ENCODE measurements around the gene CSMD2. TPM values are rescaled to one million over a fixed set of nuclear protein-coding genes. Genes with fewer than 3 reads are reported as not detected.

The CSMD2 gene
- total RNA-seq, 1 donor from 2014 or later, result 2.1 TPM

- no peak for DNase-seq (ENCODE audit: low spot score)
- no peak for TF ChIP-seq CTCF (IDR thresholded peaks at IDR 0.05; ENCODE audit: unreplicated experiment)
- H3K27ac Mint-ChIP-seq (ENCODE audit: unreplicated experiment), result no peak overlapping the region
- H3K4me3 Mint-ChIP-seq (ENCODE audit: unreplicated experiment), result peak overlapping the region; percentile 12
- peaks cover 19% of the 10 kb centered on the region for H3K4me1 Mint-ChIP-seq (ENCODE audit: unreplicated experiment)
- no peaks in the 10 kb centered on the region for H3K9me3 Mint-ChIP-seq (ENCODE audit: unreplicated experiment)
- no peaks in the 10 kb centered on the region for H3K27me3 Mint-ChIP-seq (ENCODE audit: unreplicated experiment)
- peaks cover 3% of the 10 kb centered on the region for H3K36me3 Mint-ChIP-seq (ENCODE audit: low read depth, unreplicated experiment)
Measured at GRCh38 chr1:33623811-33624210, 541.2 kb downstream of the CSMD2 start.

GRCh38 chr1:33622757-33623156 is 542.3 kb downstream of the CSMD2 start:
- DNase-seq (ENCODE audit: low spot score), result no peak
- H3K4me3 Mint-ChIP-seq (ENCODE audit: unreplicated experiment), result peak overlapping the region; percentile 63
- H3K27ac Mint-ChIP-seq (ENCODE audit: unreplicated experiment), result peak overlapping the region; percentile 38
- peaks cover 2% of the 10 kb centered on the region for H3K27me3 Mint-ChIP-seq (ENCODE audit: unreplicated experiment)
- H3K9me3 Mint-ChIP-seq (ENCODE audit: unreplicated experiment), result no peaks in the 10 kb centered on the region
- peaks cover 3% of the 10 kb centered on the region for H3K36me3 Mint-ChIP-seq (ENCODE audit: low read depth, unreplicated experiment)
- no peak for TF ChIP-seq CTCF (IDR thresholded peaks at IDR 0.05; ENCODE audit: unreplicated experiment)
- peaks cover 19% of the 10 kb centered on the region for H3K4me1 Mint-ChIP-seq (ENCODE audit: unreplicated experiment)

GRCh38 chr1:33618636-33619035 is 546.4 kb downstream of the CSMD2 start:
- H3K9me3 Mint-ChIP-seq (ENCODE audit: unreplicated experiment), result no peaks in the 10 kb centered on the region
- no peak for DNase-seq (ENCODE audit: low spot score)
- H3K36me3 Mint-ChIP-seq (ENCODE audit: low read depth, unreplicated experiment), result peaks cover 3% of the 10 kb centered on the region
- no peak for TF ChIP-seq CTCF (IDR thresholded peaks at IDR 0.05; ENCODE audit: unreplicated experiment)
- peaks cover 2% of the 10 kb centered on the region for H3K27me3 Mint-ChIP-seq (ENCODE audit: unreplicated experiment)
- no peak overlapping the region for H3K4me3 Mint-ChIP-seq (ENCODE audit: unreplicated experiment)
- no peak overlapping the region for H3K27ac Mint-ChIP-seq (ENCODE audit: unreplicated experiment)
- peaks cover 10% of the 10 kb centered on the region for H3K4me1 Mint-ChIP-seq (ENCODE audit: unreplicated experiment)

- Mint-ChIP-seq H3K9me3 (ENCODE audit: unreplicated experiment) (no peaks in the 10 kb centered on the region), H3K27ac (ENCODE audit: unreplicated experiment) (no peak overlapping the region), H3K36me3 (ENCODE audit: low read depth, unreplicated experiment) (no peaks in the 10 kb centered on the region), H3K27me3 (ENCODE audit: unreplicated experiment) (peaks cover 2% of the 10 kb centered on the region), H3K4me3 (ENCODE audit: unreplicated experiment) (no peak overlapping the region), H3K4me1 (ENCODE audit: unreplicated experiment) (peaks cover 7% of the 10 kb centered on the region)
- no peak for DNase-seq (ENCODE audit: low spot score)
- no peak for TF ChIP-seq CTCF (IDR thresholded peaks at IDR 0.05; ENCODE audit: unreplicated experiment)
Measured at GRCh38 chr1:33617451-33617850, 547.6 kb downstream of the CSMD2 start.

DNA sequence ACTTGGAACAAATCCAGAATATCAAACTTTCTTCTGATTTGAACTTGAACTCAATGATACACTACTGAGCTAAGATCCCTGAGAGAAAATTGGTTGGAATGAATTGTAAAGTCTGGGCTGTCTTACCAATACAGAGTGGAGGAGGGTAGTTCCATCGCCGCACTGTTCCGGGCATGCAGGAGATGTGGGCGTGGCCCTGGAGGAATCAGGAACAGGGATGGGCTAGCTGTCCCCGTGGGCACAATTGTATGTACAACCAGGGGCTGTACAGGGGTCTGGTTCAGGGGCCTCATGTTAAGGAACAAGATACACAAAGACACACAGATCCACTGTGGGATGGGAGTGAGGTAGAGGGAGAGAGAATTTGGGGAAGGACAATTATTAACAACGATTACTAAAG is 548.2 kb downstream of the CSMD2 start:
- H3K27me3 Mint-ChIP-seq (ENCODE audit: unreplicated experiment), result peaks cover 2% of the 10 kb centered on the region
- peaks cover 7% of the 10 kb centered on the region for H3K4me1 Mint-ChIP-seq (ENCODE audit: unreplicated experiment)

More for the DNA sequence above, 548.2 kb downstream of the CSMD2 start:
- H3K4me3 Mint-ChIP-seq (ENCODE audit: unreplicated experiment), result no peak overlapping the region
- no peak overlapping the region for H3K27ac Mint-ChIP-seq (ENCODE audit: unreplicated experiment)
- TF ChIP-seq CTCF (IDR thresholded peaks at IDR 0.05; ENCODE audit: unreplicated experiment), result no peak
- no peak for DNase-seq (ENCODE audit: low spot score)
- H3K36me3 Mint-ChIP-seq (ENCODE audit: low read depth, unreplicated experiment), result no peaks in the 10 kb centered on the region
- no peaks in the 10 kb centered on the region for H3K9me3 Mint-ChIP-seq (ENCODE audit: unreplicated experiment)

Data from endothelial cell (in vitro differentiated cells).